ENCODE measurements around the gene FLRT1.
A peak's percentile ranks its signal among the peaks of the same experiment; 100 is the strongest.

FLRT1 gene, protein sequence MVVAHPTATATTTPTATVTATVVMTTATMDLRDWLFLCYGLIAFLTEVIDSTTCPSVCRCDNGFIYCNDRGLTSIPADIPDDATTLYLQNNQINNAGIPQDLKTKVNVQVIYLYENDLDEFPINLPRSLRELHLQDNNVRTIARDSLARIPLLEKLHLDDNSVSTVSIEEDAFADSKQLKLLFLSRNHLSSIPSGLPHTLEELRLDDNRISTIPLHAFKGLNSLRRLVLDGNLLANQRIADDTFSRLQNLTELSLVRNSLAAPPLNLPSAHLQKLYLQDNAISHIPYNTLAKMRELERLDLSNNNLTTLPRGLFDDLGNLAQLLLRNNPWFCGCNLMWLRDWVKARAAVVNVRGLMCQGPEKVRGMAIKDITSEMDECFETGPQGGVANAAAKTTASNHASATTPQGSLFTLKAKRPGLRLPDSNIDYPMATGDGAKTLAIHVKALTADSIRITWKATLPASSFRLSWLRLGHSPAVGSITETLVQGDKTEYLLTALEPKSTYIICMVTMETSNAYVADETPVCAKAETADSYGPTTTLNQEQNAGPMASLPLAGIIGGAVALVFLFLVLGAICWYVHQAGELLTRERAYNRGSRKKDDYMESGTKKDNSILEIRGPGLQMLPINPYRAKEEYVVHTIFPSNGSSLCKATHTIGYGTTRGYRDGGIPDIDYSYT

DNA sequence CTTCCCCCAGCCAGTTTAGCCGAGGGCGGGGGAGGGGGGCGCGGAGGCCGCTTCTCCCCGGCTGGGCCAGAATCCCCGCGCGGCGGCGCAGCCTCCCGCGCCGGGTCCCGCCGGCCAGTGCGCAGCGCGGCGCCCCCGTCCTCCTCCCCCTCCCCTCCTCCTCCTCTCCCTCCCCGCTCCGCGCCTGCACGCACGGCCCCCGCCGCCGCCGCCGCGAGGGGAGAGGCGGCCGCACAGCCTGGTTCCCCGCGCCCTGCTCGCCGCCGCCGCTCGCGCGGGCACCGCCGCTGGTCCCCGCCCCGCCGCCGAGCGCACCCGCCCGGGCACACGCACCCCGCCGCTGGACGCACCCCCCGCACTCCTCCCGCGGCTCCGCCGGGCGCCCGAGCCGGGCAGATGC is at the start of gene FLRT1:
TSS of gene FLRT1 (plus strand) at position 356 of the 400 bp plus-strand sequence. CDS start 80,337 bp downstream, outside the sequence.
- no peak for DNase-seq

DNA sequence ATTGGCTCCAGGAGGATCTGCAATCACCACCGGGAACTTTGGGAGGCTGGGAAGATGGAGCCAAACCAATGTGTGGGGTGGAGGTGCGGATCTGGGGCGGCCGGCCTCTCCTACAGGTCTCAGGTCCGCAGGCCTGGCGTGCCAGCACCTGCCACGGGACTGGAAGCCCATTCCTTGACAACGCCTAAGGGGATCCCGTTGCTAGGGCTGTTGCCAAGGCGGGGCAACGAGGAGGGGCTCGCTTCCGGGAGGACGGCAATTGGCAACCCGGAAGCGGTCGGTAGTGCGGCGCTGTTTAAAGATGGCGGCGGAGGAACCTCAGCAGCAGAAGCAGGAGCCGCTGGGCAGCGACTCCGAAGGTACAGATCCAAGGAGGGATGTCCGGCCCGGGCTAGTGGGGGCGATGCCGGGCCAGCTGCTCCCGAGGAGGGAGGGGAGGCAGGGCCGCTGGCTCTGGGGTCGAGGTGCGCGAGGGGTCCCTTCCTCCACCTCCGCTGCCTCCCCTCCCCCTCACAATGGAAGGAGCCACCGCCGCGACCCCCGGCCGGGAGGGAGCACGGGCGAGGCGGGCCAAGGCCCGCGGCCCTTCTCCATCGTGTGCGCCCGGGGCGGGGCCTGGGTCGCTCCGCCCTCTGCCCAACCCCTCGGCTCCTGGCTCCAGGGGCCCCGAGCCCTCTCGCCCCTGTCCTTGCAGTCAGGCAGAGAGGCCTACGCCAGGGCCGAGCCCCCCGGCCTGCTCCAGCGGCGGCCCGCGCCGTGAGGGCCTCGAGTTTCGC is 49.4 kb upstream of the FLRT1 start, which contains the start of gene OTUB1:
TSS of gene OTUB1 (plus strand) at position 283 of the 776 bp plus-strand sequence. CDS start at position 302, 19 bp downstream.
- DNase-seq = peak; percentile 96

DNA sequence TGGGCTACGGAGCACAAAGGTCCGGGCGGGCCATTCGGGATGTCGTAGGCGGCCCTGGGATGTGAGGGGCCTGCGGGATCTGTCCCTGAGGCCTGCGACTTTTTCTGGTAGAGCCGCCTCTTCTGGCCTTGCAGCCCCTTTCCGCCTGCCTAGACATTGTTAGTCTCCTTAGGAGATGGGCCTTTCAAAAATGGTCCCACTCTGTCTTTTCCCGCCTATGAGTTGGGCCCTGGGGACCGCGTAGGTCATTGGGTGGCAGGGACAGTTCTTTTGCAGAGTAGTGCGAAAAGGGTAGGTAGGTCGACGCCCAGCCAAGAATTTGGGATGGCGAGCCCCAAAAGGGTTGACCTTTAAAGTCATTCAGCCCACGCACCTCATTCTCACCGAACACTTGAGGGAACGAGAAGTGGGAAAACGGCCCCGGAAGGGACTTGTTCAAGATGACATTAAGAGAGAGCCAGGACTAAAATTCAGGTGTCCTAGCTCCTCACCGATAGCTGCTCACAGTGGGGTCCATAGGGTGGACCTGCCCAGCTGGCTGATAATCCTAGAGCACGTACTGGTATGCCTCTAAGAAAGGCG is 48.7 kb upstream of the FLRT1 start:
- DNase-seq = no peak

DNA sequence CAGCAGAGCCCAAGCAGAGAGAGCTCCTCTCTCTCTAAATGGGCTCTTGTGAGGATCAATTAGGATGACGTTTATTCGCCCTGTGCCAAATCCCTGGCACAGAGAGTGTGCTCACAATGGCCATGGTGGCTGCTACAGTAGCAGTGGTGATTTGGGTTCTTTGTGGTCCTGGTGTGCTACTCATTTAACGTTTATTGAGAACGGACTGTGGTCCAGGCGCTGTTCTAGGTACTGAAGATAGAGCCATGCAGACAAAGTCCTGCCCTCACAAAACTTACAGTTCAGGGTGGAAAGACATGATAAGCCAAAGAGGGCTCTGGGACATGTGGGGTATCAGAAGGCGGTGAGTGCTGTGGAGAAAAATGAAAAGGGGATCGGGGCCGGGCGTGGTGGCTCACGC is 44.2 kb upstream of the FLRT1 start:
- DNase-seq = no peak

GRCh38 chr11:63993100-63993499 is 42.6 kb upstream of the FLRT1 start:
- DNase-seq = no peak

DNA sequence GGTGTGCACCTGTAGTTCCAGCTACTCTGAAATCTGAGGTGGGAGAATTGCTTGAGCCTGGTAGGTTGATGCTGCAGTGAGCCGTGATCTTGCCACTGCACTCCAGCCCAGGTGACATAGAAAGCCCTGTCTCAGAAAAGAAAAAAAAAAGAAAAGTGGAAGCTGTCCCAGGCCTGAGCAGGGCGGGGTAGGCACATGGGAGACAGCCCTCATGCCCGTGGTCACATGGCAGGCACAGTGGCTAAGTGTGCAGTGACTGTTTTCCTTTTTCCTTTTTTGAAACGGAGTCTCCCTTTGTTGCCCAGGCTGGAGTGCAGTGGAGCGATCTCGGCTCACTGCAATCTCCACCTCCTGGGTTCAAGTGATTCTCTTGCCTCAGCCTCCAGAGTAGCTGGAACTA is 41.7 kb upstream of the FLRT1 start:
- DNase-seq = peak; percentile 37

- DNase-seq = no peak
These were observed 39.2 kb upstream of the FLRT1 start for GRCh38 chr11:63996512-63996911.

DNA sequence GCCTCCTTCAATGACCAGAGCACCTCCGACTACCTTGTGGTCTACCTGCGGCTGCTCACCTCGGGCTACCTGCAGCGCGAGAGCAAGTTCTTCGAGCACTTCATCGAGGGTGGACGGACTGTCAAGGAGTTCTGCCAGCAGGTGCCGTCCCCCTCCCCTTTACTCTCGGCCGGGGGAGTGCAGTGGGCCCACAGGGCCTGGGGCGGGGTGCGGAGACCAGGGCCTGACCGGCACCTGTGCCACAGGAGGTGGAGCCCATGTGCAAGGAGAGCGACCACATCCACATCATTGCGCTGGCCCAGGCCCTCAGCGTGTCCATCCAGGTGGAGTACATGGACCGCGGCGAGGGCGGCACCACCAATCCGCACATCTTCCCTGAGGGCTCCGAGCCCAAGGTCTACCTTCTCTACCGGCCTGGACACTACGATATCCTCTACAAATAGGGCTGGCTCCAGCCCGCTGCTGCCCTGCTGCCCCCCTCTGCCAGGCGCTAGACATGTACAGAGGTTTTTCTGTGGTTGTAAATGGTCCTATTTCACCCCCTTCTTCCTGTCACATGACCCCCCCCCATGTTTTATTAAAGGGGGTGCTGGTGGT is 38.5 kb upstream of the FLRT1 start:
- peak; percentile 29 for DNase-seq

GRCh38 chr11:63997801-63998337 is 37.9 kb upstream of the FLRT1 start:
- no peak for DNase-seq

DNA sequence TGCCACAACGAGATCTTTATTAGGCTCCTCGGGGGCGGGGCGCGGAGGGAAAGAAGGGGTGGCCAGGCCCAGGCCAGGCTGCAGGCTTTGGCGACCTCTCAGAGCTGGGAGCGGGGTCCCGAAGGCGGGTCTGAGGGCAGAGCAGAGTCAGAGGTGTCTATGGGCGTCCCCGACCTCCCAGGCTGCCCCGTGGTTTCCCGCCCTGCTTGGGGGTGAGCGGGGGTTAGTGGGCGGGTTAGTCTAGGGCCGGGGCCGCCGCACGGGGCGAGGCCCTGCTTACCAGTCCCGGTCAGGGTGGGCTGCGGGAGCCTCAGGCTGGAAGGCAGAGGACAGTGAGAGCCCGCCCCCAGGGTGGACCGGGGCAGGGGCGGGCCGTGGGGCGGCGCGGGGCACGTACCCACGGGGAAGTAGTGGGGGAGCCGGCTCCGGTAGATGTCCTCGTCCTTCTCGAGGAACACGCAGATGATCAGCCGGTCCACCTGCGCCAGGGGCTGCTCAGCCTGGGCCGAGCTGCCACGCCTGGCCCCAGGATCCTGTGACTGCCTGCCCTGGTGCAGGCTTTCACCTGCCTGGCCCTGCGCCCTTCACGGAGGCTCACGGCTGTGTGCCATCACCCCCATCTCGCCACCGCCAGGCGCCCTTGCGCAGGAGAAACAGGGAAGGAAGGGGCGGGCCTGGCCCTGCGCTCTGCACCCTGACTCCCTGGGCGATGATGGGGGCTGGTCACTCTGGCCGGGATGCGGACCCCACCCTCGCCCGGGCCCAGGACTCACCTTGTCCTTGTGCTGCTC is 37.0 kb upstream of the FLRT1 start:
- peak; percentile 51 for DNase-seq

DNA sequence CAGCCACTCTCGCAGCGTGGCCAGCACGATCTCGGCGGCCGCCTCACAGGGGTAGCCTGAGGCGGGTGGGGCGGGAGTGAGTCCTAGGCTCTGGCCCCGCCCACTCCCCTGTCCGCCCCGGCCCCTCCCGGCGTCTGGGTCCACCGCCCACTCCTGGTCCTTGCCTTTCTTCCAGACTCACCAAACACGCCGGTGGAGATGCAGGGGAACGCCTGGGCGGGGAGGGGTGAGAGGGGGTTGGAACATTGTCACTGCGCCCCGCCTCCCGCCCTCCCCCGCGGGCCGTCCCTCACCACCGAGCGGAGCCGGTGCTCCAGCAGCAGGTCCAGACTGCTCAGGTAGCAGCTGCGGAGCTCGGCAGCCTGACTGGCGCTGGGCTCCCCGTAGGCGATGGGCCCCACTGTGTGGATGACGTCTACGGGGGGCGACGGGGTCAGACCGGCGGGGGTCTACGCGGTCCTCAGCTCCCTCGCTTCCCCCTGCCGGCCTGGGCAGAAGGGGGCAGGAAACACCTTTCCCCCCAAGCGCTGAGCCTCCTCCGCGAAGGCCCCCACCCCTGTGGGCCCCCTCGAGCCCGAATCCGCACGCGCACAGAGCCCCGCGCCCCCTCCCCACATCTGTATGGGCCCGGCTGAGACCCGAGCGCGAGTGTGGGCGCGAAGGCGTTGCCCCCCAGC is 36.2 kb upstream of the FLRT1 start:
- peak; percentile 73 for DNase-seq

GRCh38 chr11:64000026-64000739 is 35.5 kb upstream of the FLRT1 start:
- DNase-seq = peak; percentile 89

GRCh38 chr11:64000740-64001483 is 34.8 kb upstream of the FLRT1 start:
- DNase-seq = peak; percentile 36

DNA sequence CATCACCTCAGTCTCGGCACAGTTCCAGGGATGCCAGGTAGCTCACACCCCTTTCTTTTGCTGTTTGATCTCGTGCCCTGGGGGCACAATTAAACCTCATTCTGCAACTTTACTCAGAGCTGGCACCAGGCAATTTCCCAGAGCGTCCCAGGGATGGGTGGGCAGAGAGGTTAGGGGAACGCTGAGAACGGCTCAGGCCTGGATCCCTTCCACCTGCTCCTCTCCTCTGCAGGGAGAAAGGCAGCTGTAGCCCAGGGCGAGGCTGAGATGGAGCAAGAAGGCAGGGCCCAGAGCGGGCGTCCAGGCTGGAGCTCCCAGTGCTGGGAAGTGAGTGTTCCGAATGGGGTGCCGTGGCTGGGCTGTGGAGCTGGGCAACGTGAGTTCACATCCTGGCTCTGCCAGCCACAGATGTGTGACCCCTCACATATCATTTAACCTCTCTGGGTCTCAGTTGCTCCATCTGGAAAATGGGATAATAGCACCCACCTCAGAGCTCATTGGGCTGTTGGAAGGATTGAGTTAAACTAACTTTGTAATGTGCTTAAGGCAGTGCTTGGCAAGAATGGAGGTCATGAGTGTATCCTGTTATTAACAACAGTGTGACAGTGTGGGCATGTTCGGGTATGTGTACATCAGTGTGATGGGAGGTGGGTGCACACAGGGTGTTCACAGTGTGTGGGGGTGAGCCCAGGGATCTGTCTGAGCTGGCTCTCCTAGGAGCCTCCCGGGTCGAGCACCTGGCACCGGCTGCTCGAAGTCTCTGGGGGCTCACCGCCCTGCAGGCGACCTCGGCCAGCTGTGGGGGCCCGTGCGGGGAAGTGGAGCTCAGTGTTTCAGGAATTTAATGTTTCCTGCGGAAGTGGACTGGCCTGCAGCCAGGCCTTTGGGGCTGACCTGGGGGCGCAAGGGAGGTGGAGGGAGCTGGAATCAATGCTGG is 34.0 kb upstream of the FLRT1 start:
- peak; percentile 30 for DNase-seq

- DNase-seq = no peak
These were observed 31.7 kb upstream of the FLRT1 start for GRCh38 chr11:64003807-64004589.

GRCh38 chr11:64004590-64004984 is 31.1 kb upstream of the FLRT1 start:
- DNase-seq = no peak

- no peak for DNase-seq
These were observed 30.0 kb upstream of the FLRT1 start for GRCh38 chr11:64005691-64006090.

Data from hematopoietic multipotent progenitor cell treated with erythropoietin and hydrocortisone succinate and interleukin-3 and kit ligand, for 4 days (in vitro differentiated cells).